GM18507 (cell line): ENCODE measurements around the gene ALPL.

Source experiments
- DNase-seq: peaks from one replicate; pipeline ENCODE4 v3.0.0; 2011; ENCODE audit warnings: low read depth; ENCODE audit not compliant: insufficient read length; ENCODE audit errors: extremely low spot score
- FAIRE-seq: peaks from 2 replicates; lab custom pipeline; 2011; peaks lifted over from hg19 to GRCh38; lab: Jason Lieb, UNC

Gene ALPL

GRCh38 chr1:21607549-21608529 lies 98.6 kb downstream of the ALPL start:
- DNase-seq: peak; percentile 45
- no peak for FAIRE-seq

- DNase-seq (no peak), FAIRE-seq (no peak)
These were observed 99.6 kb downstream of the ALPL start for GRCh38 chr1:21608798-21609197.

DNA sequence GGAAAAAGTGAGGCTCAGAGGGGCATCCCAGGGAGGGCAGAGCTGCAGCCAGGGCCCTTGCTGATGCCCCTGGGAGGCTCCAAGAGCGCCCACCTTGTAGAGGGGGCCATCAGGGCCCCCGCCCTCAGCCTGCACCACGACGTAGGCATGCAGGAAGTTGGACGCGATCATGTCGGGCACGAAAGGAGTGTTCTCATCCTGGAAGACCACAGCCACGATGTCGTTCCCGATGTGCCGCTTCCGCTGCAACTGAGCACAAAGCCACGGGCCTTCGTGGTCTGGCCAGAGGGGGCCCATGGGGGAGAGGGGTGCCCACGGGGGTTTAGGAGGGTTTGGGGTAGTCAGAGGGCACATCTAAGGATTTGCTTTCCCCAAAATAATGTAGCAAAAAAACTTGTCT lies 100.8 kb downstream of the ALPL start:
- DNase-seq: no peak
- FAIRE-seq: no peak

- FAIRE-seq: no peak
- no peak for DNase-seq
These were observed 102.0 kb downstream of the ALPL start for GRCh38 chr1:21610989-21611785.

GRCh38 chr1:21612057-21612456 lies 102.8 kb downstream of the ALPL start:
- FAIRE-seq (no peak), DNase-seq (no peak)

DNA sequence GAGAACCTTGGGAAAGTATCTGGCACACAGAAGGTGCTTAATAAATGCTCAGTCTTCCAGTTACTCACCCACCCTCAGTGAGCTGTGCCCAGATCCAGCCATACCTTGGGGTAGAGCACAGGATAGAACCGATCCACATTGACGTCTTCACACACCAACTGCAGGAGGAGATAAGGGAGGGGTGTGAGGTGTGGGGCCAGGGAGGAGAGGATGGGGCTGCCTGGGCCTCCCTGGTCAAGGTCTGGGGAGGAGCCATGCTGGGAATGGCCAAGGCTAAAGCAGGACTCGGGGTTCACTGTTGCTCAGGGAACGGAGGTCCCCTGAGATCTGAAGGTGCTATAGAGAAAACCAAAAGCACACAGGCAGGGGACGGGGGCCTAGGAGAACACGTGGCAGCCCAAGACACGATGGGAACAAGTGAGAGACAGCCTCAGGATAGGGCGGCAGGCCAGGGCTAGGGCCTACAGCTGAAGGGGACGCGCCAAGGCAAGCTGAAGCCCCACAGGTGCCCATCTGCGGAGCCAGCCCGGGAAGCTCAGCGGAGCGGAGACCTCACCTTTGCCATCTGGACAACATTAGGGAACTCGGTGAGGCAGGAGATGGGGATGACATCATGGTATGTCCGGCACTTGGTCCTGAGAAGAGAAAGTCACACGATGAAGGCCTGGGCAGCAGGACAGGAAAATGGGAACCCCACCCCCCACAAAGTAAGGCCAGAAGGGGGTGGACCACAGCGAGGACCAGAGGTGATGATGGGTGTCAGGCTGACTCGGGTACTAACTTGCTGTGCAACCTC lies 104.0 kb downstream of the ALPL start:
- FAIRE-seq (no peak), DNase-seq (no peak)

DNA sequence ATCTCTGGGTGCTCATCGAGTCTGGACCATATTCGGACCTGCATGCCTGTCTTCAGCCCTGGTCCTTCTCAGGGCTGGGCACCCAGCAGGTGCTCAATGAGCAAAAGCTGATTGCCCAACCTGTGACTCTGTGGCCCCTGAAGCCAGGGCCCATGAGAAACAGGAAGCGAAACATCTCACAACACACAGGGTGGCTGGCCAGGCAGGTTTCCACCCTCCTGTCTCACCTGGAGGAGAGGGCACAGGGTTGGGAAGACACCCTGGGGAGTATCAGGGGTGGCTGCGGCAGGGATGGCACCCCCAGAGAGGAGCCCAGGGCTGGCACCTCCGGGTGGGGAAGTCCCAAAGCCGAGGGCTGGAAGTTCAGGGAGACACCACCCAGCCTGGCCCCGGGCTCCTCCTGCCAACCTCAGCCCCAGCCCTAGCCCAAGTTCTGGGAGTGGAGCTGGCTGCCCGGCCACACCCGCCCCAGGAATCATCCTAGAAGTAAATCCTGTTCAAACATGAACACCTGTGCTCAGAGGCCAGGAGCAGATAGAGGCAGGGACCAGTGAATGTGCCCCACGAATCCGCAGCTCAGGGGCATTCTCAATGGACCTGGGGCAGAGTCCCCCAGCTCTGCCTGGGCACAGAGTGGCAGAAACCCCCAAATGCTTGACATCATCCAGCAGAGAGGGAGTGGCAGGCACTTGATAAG lies 105.3 kb downstream of the ALPL start:
- FAIRE-seq (no peak), DNase-seq (no peak)

DNA sequence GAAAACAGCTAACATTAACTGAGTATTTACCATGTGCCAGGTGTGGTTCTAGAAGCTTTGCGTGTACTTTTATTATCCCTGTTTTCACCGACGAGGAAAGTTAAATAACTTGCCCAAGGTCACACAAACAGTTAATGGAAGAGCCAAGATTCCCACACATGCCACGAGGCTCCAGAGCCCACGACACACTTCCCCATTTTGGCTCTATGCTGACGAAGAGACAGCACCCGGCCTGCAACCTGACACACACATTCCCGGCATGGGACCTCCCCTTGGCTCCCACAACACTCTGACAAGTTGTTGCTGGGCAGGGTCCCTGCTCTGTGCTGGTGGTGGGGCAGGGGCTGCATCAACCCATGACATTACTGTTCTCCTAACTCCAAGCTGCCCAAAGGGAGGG lies 107.1 kb downstream of the ALPL start:
- DNase-seq (no peak), FAIRE-seq (no peak)

DNA sequence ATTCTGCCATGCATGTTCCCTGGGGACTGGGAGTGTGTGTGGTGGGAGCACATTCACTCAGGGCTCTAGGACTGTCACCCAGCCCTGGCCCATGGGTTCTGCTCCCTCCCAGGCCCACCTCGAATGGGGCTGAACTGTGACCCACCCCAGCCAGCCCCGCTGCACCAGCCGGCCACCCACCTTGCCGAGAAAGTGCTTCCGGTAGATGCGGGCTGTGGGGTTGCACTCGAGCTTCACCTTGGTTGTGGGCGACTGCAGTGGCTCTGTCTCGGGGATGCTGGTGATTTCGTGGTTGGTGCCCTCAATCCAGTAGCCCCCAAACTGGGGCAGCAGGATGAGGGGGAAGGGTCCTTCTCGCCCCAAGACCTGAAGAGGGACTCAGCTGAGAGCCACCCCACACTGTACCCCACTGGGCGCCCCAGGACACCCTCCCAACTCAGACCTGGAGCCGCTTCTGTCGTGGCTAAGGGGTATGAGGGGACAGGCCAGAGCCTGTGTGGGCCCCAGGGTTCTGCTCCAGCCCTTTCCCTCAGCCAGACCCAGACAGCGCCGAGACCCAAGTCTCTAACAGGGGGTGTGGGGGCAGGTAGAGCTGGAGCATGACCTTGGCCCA lies 108.0 kb downstream of the ALPL start:
- FAIRE-seq (no peak), DNase-seq (no peak)

- DNase-seq (no peak), FAIRE-seq (no peak)
These were observed 108.8 kb downstream of the ALPL start for GRCh38 chr1:21618059-21618458.

DNA sequence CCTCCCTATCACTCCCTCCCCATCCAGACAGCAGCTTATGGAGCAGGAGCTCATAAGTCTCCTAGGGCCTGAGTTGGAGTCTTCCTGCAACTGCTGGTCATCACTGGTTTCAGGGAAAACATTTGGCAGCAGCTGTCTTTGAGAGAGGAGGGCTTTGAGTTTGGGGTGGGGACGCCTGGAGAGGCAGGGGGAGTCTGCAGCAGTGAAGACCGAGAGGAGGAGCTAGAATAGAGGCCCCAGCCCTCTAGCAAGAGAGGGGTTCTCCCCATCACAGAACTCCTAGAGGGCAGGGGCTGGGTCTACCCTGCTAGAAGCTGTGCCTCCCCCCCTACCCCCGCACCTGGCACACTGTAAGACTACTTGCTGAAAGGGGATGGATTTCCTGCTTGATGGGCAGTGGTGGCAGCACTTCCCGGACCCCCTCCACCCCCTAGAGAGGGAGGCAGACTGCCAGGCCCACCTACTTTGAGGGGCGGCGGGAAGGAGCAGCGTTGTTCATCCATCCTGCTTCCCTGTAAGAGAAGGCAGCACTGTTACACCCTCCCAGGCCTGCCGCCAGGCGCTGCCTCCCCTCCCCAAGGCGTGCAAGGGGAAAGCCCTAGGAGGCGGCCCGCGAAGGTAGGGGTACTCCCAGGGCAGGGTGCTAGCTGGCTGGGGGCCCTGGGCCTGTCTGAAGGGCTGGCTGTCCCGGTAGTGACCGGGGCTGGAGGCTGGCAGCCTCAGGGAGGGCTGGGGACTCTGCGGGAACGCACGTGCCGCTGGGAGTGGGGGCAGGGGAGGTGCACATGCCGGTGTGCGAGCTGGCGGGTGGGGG lies 109.5 kb downstream of the ALPL start:
- no peak for DNase-seq
- FAIRE-seq: no peak

DNA sequence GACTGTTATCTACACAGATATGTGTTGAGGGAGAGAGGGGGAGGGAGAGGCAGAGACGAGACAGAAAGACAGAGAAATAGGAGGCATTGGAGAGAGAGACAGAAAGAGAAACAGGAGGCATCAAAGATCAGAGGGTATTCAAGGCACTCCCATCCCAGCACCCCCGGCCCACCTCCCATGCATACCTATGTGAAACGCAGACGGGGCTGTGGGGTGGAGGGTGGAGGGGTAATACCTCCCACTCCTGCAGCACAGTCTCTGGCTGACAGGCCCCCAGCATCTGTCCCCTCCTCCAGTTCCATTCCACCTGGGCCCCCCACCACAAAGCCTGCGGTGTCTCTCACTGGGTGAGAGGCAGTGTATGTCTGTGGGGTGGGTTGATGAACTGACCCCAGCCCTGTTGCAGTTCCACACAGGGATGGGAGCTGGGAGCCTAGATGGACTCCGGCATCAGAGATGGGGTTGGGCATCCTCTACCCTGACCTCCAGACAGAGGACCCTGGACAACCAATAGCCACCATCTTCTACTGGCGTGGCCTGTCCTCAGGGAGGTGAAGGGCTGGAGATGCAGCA lies 110.2 kb downstream of the ALPL start:
- FAIRE-seq (no peak), DNase-seq (no peak)

GRCh38 chr1:21620011-21620410 lies 110.8 kb downstream of the ALPL start:
- DNase-seq: no peak
- no peak for FAIRE-seq

- no peak for FAIRE-seq
- DNase-seq: no peak
These were observed 111.3 kb downstream of the ALPL start for GRCh38 chr1:21620496-21620895.

GRCh38 chr1:21621051-21621450 lies 111.8 kb downstream of the ALPL start:
- FAIRE-seq (no peak), DNase-seq (no peak)

- DNase-seq: no peak
- no peak for FAIRE-seq
These were observed 112.7 kb downstream of the ALPL start for GRCh38 chr1:21621761-21622436.
